Ecto neural progenitor cell (in vitro differentiated cells): ENCODE data around the gene VPS25.

Experiments used
- DNase-seq: peaks from one replicate; pipeline ENCODE4 v3.0.0-alpha.2; 2018; ENCODE audit warnings: low spot score

VPS25 gene

DNA sequence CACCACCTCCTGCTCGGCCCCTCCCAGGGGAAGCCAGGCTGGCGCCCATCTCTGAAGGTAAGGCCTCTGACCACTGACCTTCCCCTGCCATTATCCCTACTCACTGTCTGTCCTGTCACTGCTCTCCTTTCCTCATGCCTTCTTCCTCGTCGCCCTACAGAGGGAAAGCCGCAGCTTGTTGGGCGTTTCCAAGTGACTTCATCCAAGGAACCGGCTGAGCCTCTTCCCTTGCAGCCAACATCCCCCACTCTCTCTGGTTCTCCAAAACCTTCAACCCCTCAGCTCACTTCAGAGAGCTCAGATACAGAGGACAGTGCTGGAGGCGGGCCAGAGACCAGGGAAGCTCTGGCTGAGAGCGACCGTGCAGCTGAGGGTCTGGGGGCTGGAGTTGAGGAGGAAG is 22.2 kb downstream of the VPS25 start:
- DNase-seq: no peak

DNA sequence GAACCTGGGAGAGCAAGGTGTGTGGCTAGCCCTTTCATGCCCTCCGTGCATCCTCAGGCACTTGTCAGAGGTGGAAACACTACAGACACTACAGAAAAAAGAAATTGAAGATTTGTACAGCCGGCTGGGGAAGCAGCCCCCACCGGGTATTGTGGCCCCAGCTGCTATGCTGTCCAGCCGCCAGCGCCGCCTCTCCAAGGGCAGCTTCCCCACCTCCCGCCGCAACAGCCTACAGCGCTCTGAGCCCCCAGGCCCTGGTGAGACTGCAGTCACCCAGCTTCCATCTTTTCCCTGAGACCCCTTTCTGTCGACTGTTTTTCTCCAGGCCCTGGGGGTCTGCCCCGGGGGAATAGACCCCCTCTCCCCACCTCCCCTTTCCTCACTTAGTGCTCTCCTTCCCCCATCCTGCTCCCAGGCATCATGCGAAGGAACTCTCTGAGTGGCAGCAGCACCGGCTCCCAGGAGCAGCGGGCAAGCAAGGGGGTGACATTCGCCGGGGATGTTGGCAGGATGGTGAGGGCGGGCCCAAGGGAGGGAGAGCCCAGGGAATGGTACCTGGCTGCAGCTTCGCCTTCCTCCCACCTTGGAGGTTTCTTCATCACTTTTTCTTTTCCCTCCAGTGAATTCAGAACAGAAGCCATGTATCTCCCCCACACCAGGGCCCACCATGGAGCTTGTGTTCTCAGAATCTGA is 23.0 kb downstream of the VPS25 start:
- no peak for DNase-seq

GRCh38 chr17:42797067-42798007 is 24.1 kb downstream of the VPS25 start:
- DNase-seq: no peak

- DNase-seq: no peak
Measured at GRCh38 chr17:42798011-42798382, 24.7 kb downstream of the VPS25 start.

GRCh38 chr17:42798383-42799380 is 25.4 kb downstream of the VPS25 start, which contains the start of the genes CNTD1 and COA3:
Gene CNTD1, plus strand, starts transcription at chr17:42798861. Its CDS starts 207 bp downstream, at chr17:42799068.
Gene COA3, minus strand, starts transcription at chr17:42798704. Its CDS starts 23 bp downstream, at chr17:42798681.
- peak; percentile 96 for DNase-seq

- no peak for DNase-seq
Measured at GRCh38 chr17:42803074-42803883, 30.0 kb downstream of the VPS25 start.

- DNase-seq: no peak
Measured at GRCh38 chr17:42804918-42805367, 31.7 kb downstream of the VPS25 start.

- DNase-seq: no peak
Measured at GRCh38 chr17:42806249-42806648, 33.0 kb downstream of the VPS25 start.

DNA sequence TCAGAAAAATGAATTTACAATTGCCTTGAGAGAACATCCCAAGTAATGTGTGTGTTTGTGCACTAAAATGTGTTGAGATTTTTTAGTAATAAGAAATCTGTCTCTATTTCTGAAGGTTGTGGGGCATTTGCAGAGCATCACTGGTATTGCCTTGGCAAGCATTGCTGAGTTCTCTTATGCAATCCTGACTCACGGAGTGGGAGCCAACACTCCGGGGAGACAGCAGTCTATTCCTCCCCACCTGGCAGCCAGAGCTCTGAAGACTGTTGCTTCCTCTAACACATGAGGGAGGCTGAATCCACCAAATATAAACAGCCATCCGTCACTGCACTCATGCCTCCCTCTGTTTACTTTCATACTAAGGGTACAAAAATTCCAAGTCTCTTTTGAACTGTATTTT is 36.0 kb downstream of the VPS25 start:
- no peak for DNase-seq

DNA sequence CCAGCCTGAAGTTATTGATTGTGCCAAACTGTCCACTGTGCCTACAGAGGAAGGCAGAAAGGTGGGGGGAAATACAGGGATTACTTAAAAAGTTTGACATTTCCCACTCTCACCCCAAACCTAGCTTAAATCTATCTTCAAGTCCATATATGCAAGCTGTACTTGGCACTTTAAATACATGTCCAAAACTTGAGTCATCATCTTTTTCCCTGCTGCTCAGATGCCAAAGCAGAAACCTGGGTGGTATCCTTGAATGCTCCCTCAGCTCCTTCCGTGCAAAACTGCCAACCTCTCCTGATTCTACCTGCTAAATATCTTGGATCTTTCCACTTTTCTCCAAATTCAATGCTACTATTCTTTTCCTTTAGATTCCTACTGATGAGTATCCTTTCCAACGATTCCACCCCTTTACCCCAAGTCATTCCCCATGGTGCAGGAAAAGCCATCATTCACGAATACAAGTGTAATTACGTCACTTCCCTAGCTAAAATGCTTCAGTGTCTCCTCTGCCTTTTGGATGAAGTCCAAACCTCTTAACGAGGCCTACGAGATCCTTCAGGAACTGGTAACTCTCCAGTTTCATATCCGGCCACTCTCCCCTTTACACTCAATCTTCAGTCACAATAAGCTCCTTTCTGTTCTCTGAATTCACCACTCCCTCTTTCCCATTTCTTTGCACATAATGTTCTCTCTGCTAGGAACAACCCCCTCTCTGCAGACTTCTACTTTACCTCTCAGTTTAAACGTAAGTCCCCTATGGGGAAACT is 41.6 kb downstream of the VPS25 start:
- no peak for DNase-seq

DNA sequence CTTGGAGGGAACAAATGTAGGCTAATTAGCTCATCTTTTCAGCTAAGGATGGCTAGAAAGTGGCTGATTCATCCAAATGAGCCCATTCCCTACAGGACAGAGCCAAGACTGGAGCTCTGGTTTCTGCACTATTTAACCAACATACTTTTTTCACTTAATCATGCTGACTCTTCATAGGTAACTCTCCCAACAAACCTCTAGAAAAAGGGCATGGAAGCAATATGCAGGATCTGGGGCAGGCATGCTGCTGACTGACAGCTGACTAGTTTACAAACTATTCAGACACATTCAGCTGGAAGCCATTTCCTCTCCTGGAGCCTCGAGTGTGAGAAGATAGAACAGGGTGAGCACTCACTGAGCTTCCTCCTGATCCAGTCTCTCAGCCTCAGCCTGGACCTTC is 44.6 kb downstream of the VPS25 start:
- DNase-seq: no peak

DNA sequence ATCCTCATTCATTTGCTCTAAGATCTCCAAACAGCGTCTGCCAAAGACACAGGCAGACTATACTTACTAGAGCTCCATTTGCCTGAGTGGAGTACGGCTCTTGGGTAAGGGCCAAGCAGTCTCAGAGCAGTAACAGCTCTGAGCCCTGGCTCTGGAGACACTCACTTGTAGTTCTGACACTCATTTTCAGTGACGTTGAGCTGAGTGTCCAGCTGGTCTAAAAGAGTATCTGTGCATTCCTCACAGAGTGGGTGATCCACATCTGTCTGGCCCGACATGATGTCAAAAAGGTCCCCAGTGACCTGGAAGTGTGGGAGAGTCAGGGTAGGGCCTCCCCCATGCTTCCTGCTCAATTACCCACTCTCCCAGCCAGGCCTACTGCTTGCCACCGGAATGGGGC is 45.1 kb downstream of the VPS25 start:
- DNase-seq: no peak

DNA sequence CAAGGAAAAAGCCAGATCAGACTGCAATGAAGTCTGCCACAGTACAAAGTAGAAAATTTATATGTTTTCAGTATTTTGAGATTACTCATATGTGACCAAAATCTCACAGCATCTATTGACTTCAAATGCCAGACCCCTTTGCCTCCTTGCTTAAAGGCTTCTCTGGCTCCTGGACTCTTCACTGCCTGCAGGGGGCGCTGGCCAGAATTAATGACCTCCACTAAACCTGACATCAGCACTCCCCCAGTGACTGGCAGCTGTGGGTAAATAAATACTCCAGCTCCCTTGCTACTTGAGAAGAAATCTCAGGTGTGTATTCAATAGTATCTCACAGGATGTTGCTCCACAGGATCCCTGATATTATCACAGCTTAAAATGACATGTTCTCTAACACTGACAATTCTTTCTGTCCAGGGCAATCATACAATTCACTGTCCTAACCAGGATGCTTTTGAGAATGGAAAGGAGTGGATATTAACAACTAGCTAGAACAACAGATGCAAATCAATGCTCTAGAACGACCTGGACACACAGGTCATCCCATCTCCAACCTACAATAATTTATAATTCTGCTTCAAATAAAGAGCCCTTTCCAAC is 46.8 kb downstream of the VPS25 start:
- DNase-seq: peak; percentile 83

DNA sequence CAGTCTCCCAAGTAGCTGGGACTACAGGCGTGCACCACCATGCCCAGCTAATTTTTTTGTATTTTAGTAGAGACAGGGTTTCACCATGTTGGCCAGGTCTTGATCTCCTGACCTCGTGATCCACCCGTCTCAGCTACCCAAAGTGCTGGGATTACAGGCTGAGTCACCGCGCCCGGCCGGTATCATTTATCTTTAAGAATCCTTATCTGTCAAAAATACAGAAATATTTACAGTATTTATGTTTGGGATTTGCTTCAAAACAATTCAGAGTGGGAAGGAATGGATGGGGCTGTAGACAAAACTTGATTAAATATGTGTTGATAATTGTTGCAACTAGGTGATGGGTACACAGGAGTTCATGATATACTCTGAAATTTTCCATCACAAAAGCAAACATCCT is 47.9 kb downstream of the VPS25 start:
- DNase-seq: no peak

DNA sequence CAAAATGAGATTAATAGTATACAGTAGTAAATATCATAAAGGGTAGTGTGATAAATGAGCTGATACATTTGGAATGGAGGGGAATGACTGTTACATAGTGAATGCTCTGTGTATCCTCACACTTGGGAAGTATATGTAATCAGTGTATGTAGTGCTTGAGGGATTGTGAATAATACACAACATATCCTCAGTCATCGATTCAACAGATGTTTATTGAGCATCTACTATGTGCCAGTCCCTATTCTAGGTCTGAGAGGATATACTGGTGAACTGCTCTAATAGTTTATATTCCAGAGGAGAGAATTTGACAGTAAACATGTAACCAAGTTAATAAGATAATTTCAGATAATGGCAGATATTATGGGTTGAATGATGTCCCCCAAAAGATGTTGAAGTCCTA is 54.2 kb downstream of the VPS25 start:
- DNase-seq: no peak
